Osteocyte (in vitro differentiated cells): ENCODE results near the gene SLC25A27. TPM values are rescaled to one million over a fixed set of nuclear protein-coding genes. Genes with fewer than 3 reads are reported as not detected.

Source experiments
- DNase-seq: peaks from one replicate; pipeline ENCODE4 v3.0.0; 2021; ENCODE audit warnings: mixed read lengths; ENCODE audit not compliant: unreplicated experiment; ENCODE audit errors: extremely low spot score
- H3K27ac Mint-ChIP-seq: one replicate; pipeline ENCODE4 v1.8.0; 2021; ENCODE audit warnings: mild to moderate bottlenecking, mixed read lengths; ENCODE audit not compliant: unreplicated experiment
- H3K27me3 Mint-ChIP-seq: one replicate; pipeline ENCODE4 v1.8.0; 2021; ENCODE audit warnings: mixed read lengths; ENCODE audit not compliant: unreplicated experiment
- H3K36me3 Mint-ChIP-seq: one replicate; pipeline ENCODE4 v1.8.0; 2021; ENCODE audit warnings: mixed read lengths; ENCODE audit not compliant: unreplicated experiment
- H3K4me1 Mint-ChIP-seq: one replicate; pipeline ENCODE4 v1.8.0; 2021; ENCODE audit warnings: mixed read lengths; ENCODE audit not compliant: unreplicated experiment
- H3K4me3 Mint-ChIP-seq: one replicate; pipeline ENCODE4 v1.8.0; 2021; ENCODE audit warnings: mild to moderate bottlenecking, moderate library complexity, mixed read lengths; ENCODE audit not compliant: unreplicated experiment
- H3K9me3 Mint-ChIP-seq: one replicate; pipeline ENCODE4 v1.8.0; 2021; ENCODE audit warnings: mixed read lengths; ENCODE audit not compliant: unreplicated experiment
- total RNA-seq: library from RNA; stranded (reverse); gene quantifications from 2 replicates; pipeline ENCODE4 v1.2.1, GENCODE V29; 2021
- TF ChIP-seq, protein P1 (sequence below): fragments of 200-600 bp; sonication (generic); IDR thresholded peaks from 2 replicates; pipeline ENCODE4 v1.5.0; 2021; ENCODE audit warnings: antibody characterized with exemption, mild to moderate bottlenecking, moderate library complexity

The SLC25A27 gene
- total RNA-seq, 1 donor from 2014 or later, result 7.6 TPM

DNA sequence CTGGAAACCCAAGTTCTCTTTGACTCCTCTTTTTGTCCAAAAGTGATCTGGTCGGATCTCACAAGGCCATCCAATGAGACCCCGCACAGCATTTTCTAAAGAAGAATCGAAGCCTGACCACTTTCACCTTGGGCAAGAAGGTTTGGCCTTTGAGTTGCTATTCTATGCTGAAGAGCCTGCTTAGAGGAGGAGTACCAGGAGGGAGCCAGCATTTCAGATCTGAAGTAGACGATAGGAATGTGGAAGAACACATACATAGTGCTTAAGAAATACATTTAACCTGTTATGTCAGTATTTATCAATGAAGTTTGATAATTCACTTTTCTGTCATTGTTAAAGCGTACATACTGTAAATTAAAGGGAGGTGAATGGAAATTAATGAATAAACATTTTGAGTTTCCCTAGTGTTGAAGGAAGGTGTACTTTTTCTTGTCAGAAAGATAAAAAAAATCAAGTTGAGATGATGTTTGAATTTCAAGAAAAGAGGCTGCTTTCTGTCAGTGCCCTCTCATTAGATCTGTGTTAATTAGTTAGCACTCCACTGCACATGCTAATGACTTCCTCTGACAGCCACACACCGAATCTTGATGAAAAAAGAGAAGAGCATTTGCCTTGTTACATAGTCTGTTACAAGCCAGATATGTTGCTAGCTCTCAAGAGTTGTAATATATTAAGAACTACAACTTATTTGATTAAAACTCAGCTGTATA is 24.0 kb downstream of the SLC25A27 start:
- Mint-ChIP-seq H3K9me3 (no peaks in the 10 kb centered on the region), H3K4me3 (no peak overlapping the region), H3K4me1 (no peaks in the 10 kb centered on the region), H3K27me3 (no peaks in the 10 kb centered on the region), H3K27ac (no peak overlapping the region), H3K36me3 (no peaks in the 10 kb centered on the region)
- no peak for DNase-seq
- TF ChIP-seq, protein P1, sequence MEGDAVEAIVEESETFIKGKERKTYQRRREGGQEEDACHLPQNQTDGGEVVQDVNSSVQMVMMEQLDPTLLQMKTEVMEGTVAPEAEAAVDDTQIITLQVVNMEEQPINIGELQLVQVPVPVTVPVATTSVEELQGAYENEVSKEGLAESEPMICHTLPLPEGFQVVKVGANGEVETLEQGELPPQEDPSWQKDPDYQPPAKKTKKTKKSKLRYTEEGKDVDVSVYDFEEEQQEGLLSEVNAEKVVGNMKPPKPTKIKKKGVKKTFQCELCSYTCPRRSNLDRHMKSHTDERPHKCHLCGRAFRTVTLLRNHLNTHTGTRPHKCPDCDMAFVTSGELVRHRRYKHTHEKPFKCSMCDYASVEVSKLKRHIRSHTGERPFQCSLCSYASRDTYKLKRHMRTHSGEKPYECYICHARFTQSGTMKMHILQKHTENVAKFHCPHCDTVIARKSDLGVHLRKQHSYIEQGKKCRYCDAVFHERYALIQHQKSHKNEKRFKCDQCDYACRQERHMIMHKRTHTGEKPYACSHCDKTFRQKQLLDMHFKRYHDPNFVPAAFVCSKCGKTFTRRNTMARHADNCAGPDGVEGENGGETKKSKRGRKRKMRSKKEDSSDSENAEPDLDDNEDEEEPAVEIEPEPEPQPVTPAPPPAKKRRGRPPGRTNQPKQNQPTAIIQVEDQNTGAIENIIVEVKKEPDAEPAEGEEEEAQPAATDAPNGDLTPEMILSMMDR, result no peak

DNA sequence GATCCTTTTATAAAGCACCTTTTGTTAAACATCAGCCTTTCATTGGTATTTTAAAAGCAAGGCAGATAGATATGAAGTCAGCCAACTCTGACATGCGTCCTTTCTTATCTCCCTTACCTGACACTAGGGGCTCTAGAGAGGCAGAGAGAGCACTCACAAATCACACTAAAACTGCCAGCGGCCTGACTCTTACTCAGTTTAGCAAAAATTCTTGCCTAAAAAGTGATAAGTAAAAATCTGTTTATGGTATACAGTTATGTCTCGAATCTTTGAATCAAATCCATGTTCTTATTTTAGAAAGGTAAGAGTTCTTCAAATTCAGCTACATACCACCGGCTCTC is 24.5 kb downstream of the SLC25A27 start:
- Mint-ChIP-seq H3K4me1 (no peaks in the 10 kb centered on the region), H3K27ac (no peak overlapping the region)
- DNase-seq, result no peak

GRCh38 chr6:46684771-46685170 is 32.0 kb downstream of the SLC25A27 start:
- Mint-ChIP-seq H3K27ac (no peak overlapping the region), H3K4me1 (peaks cover 3% of the 10 kb centered on the region), H3K9me3 (no peaks in the 10 kb centered on the region), H3K36me3 (no peaks in the 10 kb centered on the region), H3K27me3 (no peaks in the 10 kb centered on the region), H3K4me3 (no peak overlapping the region)
- no peak for DNase-seq
- TF ChIP-seq, protein P1, result no peak

More for the DNA sequence above, 24.5 kb downstream of the SLC25A27 start:
- no peaks in the 10 kb centered on the region for H3K27me3 Mint-ChIP-seq
- H3K36me3 Mint-ChIP-seq, result no peaks in the 10 kb centered on the region
- H3K9me3 Mint-ChIP-seq, result no peaks in the 10 kb centered on the region
- H3K4me3 Mint-ChIP-seq, result no peak overlapping the region
- TF ChIP-seq, protein P1, result peak; percentile 23

- Mint-ChIP-seq H3K4me3 (no peak within 1 kb of the TSS), H3K27ac (no peak within 1 kb of the TSS), H3K27me3 (peaks cover 2% of the 10 kb centered on the region), H3K4me1 (peaks cover 9% of the 10 kb centered on the region), H3K9me3 (no peaks in the 10 kb centered on the region), H3K36me3 (no peaks in the 10 kb centered on the region)
- DNase-seq, result no peak
- TF ChIP-seq, protein P1, result no peak
These were observed 34.9 kb downstream of the SLC25A27 start, which contains the start of gene TDRD6 for GRCh38 chr6:46687619-46688097. TSS of gene TDRD6 (plus strand) at chr6:46687885. CDS start at chr6:46688129, 244 bp downstream.

GRCh38 chr6:46688117-46688965 is 35.6 kb downstream of the SLC25A27 start:
- DNase-seq, result no peak
- Mint-ChIP-seq H3K27me3 (peaks cover 3% of the 10 kb centered on the region), H3K27ac (no peak overlapping the region), H3K36me3 (no peaks in the 10 kb centered on the region), H3K4me3 (no peak overlapping the region), H3K9me3 (no peaks in the 10 kb centered on the region), H3K4me1 (peaks cover 9% of the 10 kb centered on the region)
- TF ChIP-seq, protein P1, result no peak
